PC-3 (cell line): ENCODE results near the gene BATF.

Experiments
- EZH2 ChIP-seq: fragments of 300-600 bp; sonication (generic); IDR thresholded peaks from one replicate; pipeline ENCODE4 v1.6.1; 2017; ENCODE audit warnings: antibody characterized with exemption, mild to moderate bottlenecking, low read length; ENCODE audit not compliant: unreplicated experiment
- EZH2phosphoT487 ChIP-seq: fragments of 300-600 bp; sonication (generic); IDR thresholded peaks from 2 replicates; pipeline ENCODE4 v1.6.1; 2018; ENCODE audit warnings: mild to moderate bottlenecking, antibody characterized with exemption, low read length, borderline replicate concordance
- TF ChIP-seq, protein P1 (sequence below): fragments of 300-600 bp; sonication (generic); conservative IDR thresholded peaks from 2 replicates; pipeline ENCODE4 v1.5.1; 2017; ENCODE audit warnings: antibody characterized with exemption, low read depth, mild to moderate bottlenecking, low read length

DNA sequence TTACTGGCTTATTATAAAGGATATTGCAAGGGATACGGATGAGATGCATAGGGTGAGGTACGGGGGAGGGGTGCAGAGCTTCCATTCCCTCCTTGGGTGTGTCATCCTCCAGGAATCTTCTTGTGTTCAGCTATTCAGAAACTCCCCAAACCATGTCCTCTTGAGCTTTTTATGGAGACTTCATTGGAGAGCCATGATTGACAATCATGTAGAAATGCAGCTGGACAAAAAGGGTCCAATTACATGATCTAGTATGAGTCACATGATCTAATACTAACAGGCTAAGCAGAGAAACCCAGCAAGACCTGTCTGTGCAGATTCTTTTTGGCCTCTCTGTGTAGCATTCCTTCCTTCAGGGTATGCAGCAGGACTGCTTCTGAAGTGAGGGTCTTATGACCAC, 32.2 kb downstream of the BATF start:
- TF ChIP-seq, protein P1, sequence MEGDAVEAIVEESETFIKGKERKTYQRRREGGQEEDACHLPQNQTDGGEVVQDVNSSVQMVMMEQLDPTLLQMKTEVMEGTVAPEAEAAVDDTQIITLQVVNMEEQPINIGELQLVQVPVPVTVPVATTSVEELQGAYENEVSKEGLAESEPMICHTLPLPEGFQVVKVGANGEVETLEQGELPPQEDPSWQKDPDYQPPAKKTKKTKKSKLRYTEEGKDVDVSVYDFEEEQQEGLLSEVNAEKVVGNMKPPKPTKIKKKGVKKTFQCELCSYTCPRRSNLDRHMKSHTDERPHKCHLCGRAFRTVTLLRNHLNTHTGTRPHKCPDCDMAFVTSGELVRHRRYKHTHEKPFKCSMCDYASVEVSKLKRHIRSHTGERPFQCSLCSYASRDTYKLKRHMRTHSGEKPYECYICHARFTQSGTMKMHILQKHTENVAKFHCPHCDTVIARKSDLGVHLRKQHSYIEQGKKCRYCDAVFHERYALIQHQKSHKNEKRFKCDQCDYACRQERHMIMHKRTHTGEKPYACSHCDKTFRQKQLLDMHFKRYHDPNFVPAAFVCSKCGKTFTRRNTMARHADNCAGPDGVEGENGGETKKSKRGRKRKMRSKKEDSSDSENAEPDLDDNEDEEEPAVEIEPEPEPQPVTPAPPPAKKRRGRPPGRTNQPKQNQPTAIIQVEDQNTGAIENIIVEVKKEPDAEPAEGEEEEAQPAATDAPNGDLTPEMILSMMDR, result no peak
- TF ChIP-seq EZH2, result no peak
- no peak for TF ChIP-seq EZH2phosphoT487
